HFFc6 (cell line): ENCODE results near the gene ETFRF1. TPM values are rescaled to one million over a fixed set of nuclear protein-coding genes. Genes with fewer than 3 reads are reported as not detected.

Experiments used
- DNase-seq: peaks from one replicate; pipeline ENCODE4 v3.0.0-alpha.2; 2018
- H3K27ac Mint-ChIP-seq: 2 replicates; pipeline ENCODE4 v1.8.0; 2020; ENCODE audit warnings: mild to moderate bottlenecking, mixed read lengths
- H3K27me3 Mint-ChIP-seq: 2 replicates; pipeline ENCODE4 v1.8.0; 2021; ENCODE audit warnings: mild to moderate bottlenecking, moderate library complexity, mixed read lengths; ENCODE audit not compliant: insufficient read depth
- H3K36me3 Mint-ChIP-seq: 2 replicates; pipeline ENCODE4 v1.8.0; 2021; ENCODE audit warnings: low read depth, mixed read lengths
- H3K4me1 Mint-ChIP-seq: 2 replicates; pipeline ENCODE4 v1.8.0; 2020; ENCODE audit warnings: low read depth, mixed read lengths
- H3K4me3 Mint-ChIP-seq: 2 replicates; pipeline ENCODE4 v1.8.0; 2020; ENCODE audit warnings: mild to moderate bottlenecking, moderate library complexity, mixed read lengths
- H3K9me3 Mint-ChIP-seq: 2 replicates; pipeline ENCODE4 v1.8.0; 2020; ENCODE audit warnings: mild to moderate bottlenecking, mixed read lengths
- total RNA-seq, 6 experiments: library from RNA; stranded (reverse); fragmentation: NEBNext Ultra II Directional; extraction: Animal tissue kit (Norgen Biotek cat#: 25700); gene quantifications; 2 replicates in 1 of 6; 3 replicates in 5 of 6; pipeline ENCODE4 v1.2.3, GENCODE V29; 2021
- TF ChIP-seq, protein P1 (sequence below): fragments of 200-600 bp; sonication (generic); IDR thresholded peaks from 2 replicates; pipeline ENCODE4 v1.5.0; 2021; ENCODE audit warnings: antibody characterized with exemption, mild to moderate bottlenecking

Gene ETFRF1
- total RNA-seq, 6 experiments from 2014 or later, result 19.1 to 29.2 (median 25.7) TPM

DNA sequence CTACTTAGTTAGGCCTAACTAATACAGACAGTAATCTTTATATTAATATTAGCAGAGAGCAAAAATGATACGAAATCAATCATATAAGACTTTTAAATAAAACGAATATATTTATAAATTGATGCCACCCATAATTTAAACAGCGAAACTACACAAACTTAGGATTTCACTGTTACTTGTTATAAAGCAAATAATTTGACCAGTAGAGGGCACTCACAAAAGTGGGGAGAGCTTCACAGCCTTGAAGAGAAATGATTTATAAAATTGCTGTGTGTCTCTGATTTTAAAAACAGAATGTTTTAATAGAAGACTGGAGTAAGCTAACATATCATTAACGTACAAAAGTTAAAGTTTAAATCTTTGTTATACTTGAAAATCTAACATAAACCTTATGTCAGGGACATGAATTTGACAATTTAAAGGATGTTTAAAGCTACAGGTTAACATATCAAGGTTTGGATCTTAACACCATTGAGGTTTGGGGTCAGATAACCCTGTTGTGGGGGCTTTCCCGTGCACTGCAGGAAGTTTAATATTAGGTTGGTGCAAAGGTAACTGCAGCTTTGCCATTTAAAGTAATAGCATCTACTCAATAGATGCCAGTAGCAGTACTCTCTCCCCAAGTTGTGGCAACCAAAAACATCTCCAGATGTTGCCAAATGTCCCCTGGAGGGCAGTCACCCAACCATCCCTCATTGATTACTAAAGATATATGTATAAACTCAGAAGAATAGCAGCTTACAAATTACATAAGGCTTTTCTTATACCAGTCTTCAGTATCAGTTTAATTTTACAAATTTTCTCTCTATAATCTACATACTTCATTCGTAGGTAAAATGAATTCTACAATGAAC is 46.4 kb downstream of the ETFRF1 start:
- no peaks in the 10 kb centered on the region for H3K27me3 Mint-ChIP-seq
- peak; percentile 47 for DNase-seq
- H3K36me3 Mint-ChIP-seq, result peaks cover 9% of the 10 kb centered on the region
- TF ChIP-seq, protein P1, sequence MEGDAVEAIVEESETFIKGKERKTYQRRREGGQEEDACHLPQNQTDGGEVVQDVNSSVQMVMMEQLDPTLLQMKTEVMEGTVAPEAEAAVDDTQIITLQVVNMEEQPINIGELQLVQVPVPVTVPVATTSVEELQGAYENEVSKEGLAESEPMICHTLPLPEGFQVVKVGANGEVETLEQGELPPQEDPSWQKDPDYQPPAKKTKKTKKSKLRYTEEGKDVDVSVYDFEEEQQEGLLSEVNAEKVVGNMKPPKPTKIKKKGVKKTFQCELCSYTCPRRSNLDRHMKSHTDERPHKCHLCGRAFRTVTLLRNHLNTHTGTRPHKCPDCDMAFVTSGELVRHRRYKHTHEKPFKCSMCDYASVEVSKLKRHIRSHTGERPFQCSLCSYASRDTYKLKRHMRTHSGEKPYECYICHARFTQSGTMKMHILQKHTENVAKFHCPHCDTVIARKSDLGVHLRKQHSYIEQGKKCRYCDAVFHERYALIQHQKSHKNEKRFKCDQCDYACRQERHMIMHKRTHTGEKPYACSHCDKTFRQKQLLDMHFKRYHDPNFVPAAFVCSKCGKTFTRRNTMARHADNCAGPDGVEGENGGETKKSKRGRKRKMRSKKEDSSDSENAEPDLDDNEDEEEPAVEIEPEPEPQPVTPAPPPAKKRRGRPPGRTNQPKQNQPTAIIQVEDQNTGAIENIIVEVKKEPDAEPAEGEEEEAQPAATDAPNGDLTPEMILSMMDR, result peak; percentile 89
- no peaks in the 10 kb centered on the region for H3K9me3 Mint-ChIP-seq
- H3K27ac Mint-ChIP-seq, result 0 out of 2 replicates have a peak overlapping the region, but pooled peaks have one; percentile 9
- no peak overlapping the region for H3K4me3 Mint-ChIP-seq
- H3K4me1 Mint-ChIP-seq, result peaks cover 38% of the 10 kb centered on the region

DNA sequence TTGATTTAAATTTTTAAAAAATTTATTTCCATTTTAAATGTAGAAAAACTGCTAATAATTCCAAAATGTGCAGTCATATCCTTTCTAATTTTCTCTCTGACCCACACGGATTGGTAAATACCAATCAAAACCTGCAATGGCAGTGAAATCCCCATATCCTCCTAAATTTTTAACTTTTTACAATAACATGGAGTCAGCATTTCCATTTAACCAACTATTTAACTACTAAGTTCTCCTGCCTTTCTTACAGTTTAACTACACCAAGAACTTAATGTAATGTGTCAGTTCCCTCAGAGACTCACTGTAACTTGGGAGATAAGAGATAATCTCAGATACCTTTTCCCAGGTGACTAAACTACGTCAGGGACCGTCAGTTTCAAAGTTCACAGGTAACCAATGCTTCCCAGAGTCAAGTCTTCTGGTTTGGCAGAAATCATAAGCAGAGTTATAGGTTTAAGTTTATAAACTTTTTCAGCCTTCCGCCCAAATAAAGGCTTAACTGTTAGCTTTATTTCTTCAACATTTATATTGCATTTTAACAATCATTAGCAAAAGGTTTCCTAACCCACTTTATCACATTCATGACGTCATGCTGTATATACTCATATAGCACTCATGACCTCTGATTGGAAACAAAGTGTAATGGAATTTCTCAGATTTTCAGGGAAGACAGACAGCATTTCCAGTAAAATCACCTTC is 48.1 kb downstream of the ETFRF1 start:
- no peak for DNase-seq
- Mint-ChIP-seq H3K27ac (peak overlapping the region; percentile 21; the same call in 1 of the 2 replicates), H3K4me3 (no peak overlapping the region), H3K36me3 (no peaks in the 10 kb centered on the region), H3K9me3 (no peaks in the 10 kb centered on the region), H3K4me1 (peaks cover 34% of the 10 kb centered on the region; the same call in 1 of the 2 replicates), H3K27me3 (no peaks in the 10 kb centered on the region)
- TF ChIP-seq, protein P1, result no peak

DNA sequence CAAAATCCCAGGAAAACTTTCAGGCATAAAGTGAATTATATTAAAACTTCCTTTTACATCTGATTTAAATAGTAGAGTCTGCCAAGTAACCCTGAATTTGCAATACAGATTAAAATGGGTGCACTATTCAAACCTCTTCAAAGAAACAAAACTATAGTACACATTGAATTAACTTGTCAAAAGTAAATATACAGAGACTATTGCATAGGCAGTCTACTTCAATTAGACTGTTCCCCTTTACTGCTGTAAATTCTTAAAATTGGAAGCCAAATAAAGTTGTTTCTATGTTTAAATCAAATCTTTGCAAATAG is 48.6 kb downstream of the ETFRF1 start:
- no peak for DNase-seq

DNA sequence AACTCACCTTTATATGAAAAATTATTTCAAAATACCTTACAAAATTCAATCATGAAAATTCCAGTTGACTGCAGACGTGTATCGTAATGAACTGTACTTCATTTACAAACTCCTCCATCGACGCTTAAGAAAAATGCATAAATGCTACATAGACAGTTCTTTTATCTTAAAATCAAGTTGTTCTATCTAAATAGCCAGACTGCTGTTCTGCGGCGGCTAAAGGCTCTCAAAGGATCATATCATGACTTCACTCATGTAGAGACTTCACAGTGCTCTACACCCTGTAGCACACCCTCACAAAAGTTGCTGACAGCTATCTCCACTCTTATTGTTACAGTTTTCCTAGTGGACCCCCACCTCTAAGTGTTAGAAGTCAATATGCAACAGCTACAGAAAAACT is 50.5 kb downstream of the ETFRF1 start:
- H3K27me3 Mint-ChIP-seq, result no peaks in the 10 kb centered on the region
- DNase-seq, result no peak
- no peaks in the 10 kb centered on the region for H3K36me3 Mint-ChIP-seq
- H3K4me1 Mint-ChIP-seq, result peaks cover 41% of the 10 kb centered on the region
- TF ChIP-seq, protein P1, result no peak
- no peak overlapping the region for H3K27ac Mint-ChIP-seq
- H3K4me3 Mint-ChIP-seq, result no peak overlapping the region
- H3K9me3 Mint-ChIP-seq, result no peaks in the 10 kb centered on the region

More for the DNA sequence above, 48.6 kb downstream of the ETFRF1 start:
- H3K4me3 Mint-ChIP-seq, result no peak overlapping the region
- peaks cover 34% of the 10 kb centered on the region; the same call in 1 of the 2 replicates for H3K4me1 Mint-ChIP-seq
- H3K36me3 Mint-ChIP-seq, result no peaks in the 10 kb centered on the region
- TF ChIP-seq, protein P1, result no peak
- no peaks in the 10 kb centered on the region for H3K9me3 Mint-ChIP-seq
- H3K27me3 Mint-ChIP-seq, result no peaks in the 10 kb centered on the region
- no peak overlapping the region for H3K27ac Mint-ChIP-seq

DNA sequence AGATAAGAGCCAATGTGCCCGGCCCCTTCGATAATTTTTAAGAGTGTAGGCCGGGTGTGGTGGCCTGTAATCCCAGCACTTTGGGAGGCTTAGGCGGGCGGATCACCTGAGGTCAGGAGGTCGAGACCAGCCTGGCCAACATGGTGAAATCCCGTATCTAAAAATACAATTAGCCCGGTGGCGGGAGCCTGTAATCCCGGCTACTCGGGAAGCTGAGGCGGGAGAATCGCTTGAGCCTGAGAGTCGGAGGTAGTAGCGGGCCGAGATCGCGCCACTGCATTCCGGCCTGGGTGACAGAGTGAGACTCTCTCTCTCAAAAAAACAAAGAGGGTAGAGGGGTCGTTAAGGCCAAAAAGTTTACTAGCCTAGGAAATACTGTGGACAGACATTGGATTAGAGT is 53.1 kb downstream of the ETFRF1 start:
- no peak overlapping the region for H3K4me3 Mint-ChIP-seq
- TF ChIP-seq, protein P1, result no peak
- H3K27me3 Mint-ChIP-seq, result peaks cover 4% of the 10 kb centered on the region
- no peaks in the 10 kb centered on the region for H3K9me3 Mint-ChIP-seq
- no peak for DNase-seq
- no peaks in the 10 kb centered on the region for H3K36me3 Mint-ChIP-seq
- H3K4me1 Mint-ChIP-seq, result peaks cover 32% of the 10 kb centered on the region
- H3K27ac Mint-ChIP-seq, result no peak overlapping the region
